GM19099 (cell line): ENCODE results near the gene TMEM51.

Source experiments
- POLR2A ChIP-seq: IDR thresholded peaks from 3 replicates; pipeline ENCODE4 v1.6.1; 2011; ENCODE audit warnings: low read depth; ENCODE audit not compliant: insufficient read length; ENCODE audit errors: extremely low read depth

Gene TMEM51

GRCh38 chr1:15141935-15142539 is 11.5 kb upstream of the TMEM51 start:
- TF ChIP-seq POLR2A: no peak

- TF ChIP-seq POLR2A: no peak
Observed at GRCh38 chr1:15145327-15145726, 8.2 kb upstream of the TMEM51 start.

- no peak for TF ChIP-seq POLR2A
Observed at GRCh38 chr1:15146142-15146680, 7.3 kb upstream of the TMEM51 start.

- no peak for TF ChIP-seq POLR2A
Observed at GRCh38 chr1:15146971-15147376, 6.6 kb upstream of the TMEM51 start.

GRCh38 chr1:15148004-15148403 is 5.5 kb upstream of the TMEM51 start:
- TF ChIP-seq POLR2A: no peak

GRCh38 chr1:15148475-15148874 is 5.1 kb upstream of the TMEM51 start:
- no peak for TF ChIP-seq POLR2A

- no peak for TF ChIP-seq POLR2A
Observed at GRCh38 chr1:15148941-15149340, 4.6 kb upstream of the TMEM51 start.

GRCh38 chr1:15150376-15150775 is 3.2 kb upstream of the TMEM51 start:
- no peak for TF ChIP-seq POLR2A

- TF ChIP-seq POLR2A: no peak
Observed at GRCh38 chr1:15151377-15151806, 2.2 kb upstream of the TMEM51 start.

- TF ChIP-seq POLR2A: no peak
Observed at GRCh38 chr1:15151871-15152270, 1.7 kb upstream of the TMEM51 start.

- TF ChIP-seq POLR2A: no peak
Observed at GRCh38 chr1:15152318-15153183, 996 bp upstream of the TMEM51 start.

- no peak for TF ChIP-seq POLR2A
Observed at GRCh38 chr1:15153842-15154479, 414 bp downstream of the TMEM51 start.

- TF ChIP-seq POLR2A: no peak
Observed at GRCh38 chr1:15154480-15155036, 1.0 kb downstream of the TMEM51 start.

GRCh38 chr1:15155191-15155590 is 1.6 kb downstream of the TMEM51 start:
- TF ChIP-seq POLR2A: no peak
